GM21526 (cell line): ENCODE data around the gene CTRL.

ENCODE experiments used
- ATAC-seq: cut with Tn5 transposase; IDR thresholded peaks from one replicate; pipeline ENCODE4 v1.9.1; 2021; ENCODE audit warnings: moderate library complexity; ENCODE audit not compliant: unreplicated experiment, low FRiP score

The CTRL gene

GRCh38 chr16:67963662-67964321 lies 32.1 kb upstream of the CTRL start:
- ATAC-seq = no peak

GRCh38 chr16:67963292-67963661 lies 31.6 kb upstream of the CTRL start:
- ATAC-seq = no peak

- ATAC-seq = no peak
These were observed 30.5 kb upstream of the CTRL start for GRCh38 chr16:67962135-67962534.

GRCh38 chr16:67961551-67961957 lies 29.9 kb upstream of the CTRL start:
- ATAC-seq = no peak

GRCh38 chr16:67959536-67960329 lies 28.1 kb upstream of the CTRL start:
- ATAC-seq = no peak

GRCh38 chr16:67957622-67958021 lies 26.0 kb upstream of the CTRL start:
- ATAC-seq = no peak

- no peak for ATAC-seq
These were observed 22.9 kb upstream of the CTRL start for GRCh38 chr16:67954421-67955196.

GRCh38 chr16:67953641-67954375 lies 22.1 kb upstream of the CTRL start:
- ATAC-seq = no peak

- ATAC-seq = no peak
These were observed 19.8 kb upstream of the CTRL start for GRCh38 chr16:67951485-67951884.

GRCh38 chr16:67950335-67950843 lies 18.7 kb upstream of the CTRL start:
- ATAC-seq = no peak

- no peak for ATAC-seq
These were observed 18.0 kb upstream of the CTRL start for GRCh38 chr16:67949645-67950044.

- no peak for ATAC-seq
These were observed 16.4 kb upstream of the CTRL start for GRCh38 chr16:67948015-67948414.

GRCh38 chr16:67946966-67947558 lies 15.4 kb upstream of the CTRL start:
- no peak for ATAC-seq

- ATAC-seq = no peak
These were observed 14.5 kb upstream of the CTRL start for GRCh38 chr16:67946128-67946569.

- no peak for ATAC-seq
These were observed 13.8 kb upstream of the CTRL start for GRCh38 chr16:67945392-67945933.

- ATAC-seq = no peak
These were observed 13.2 kb upstream of the CTRL start for GRCh38 chr16:67944690-67945391.

- no peak for ATAC-seq
These were observed 12.2 kb upstream of the CTRL start, which contains the start of gene LCAT for GRCh38 chr16:67943619-67944504. TSS of gene LCAT (minus strand) at chr16:67944120. CDS start at chr16:67944101, 19 bp downstream.

GRCh38 chr16:67943256-67943618 lies 11.6 kb upstream of the CTRL start:
- ATAC-seq = no peak
